ENCODE results near the gene ILF3. TPM values are rescaled to one million over a fixed set of nuclear protein-coding genes. Genes with fewer than 3 reads are reported as not detected.

ILF3 gene
- total RNA-seq, 1 experiment from 2014 or later: 326 TPM

DNA sequence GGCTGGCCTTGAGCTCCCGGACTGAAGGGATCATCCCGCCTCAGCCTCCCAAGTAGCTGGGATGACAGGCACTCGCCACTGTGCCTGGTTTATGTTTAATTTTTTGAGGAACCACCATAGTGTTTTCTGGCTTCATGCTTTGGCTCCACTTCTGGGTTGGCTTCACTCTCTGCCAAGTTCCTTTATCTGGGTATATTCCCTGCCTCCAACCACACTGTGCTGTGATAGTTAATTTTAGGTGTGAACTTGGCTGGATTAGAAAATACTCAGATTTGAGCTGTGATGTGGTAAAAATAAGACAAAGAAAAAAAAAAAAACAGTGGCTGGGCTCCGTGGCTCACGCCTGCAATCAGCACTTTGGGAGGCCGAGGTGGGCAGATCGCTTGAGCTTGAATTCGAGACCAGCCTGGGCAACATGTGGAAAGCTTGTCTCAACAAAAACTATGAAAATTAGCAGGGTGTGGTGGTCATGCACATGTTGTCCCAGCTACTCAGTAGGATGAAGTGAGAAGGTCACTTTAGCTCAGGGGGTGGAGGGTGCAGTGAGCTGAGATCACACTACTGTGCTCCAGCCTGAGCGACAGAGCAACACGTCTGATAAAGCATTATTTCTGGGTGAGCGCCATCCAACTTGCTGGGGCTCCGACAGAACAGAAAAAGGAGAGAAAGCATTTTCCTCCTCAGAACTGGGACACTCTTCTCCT, 7.5 kb upstream of the ILF3 start:
- no peak for DNase-seq
- ChIA-PET CTCF (interaction anchor here (0.8 to 1.0 kb wide), 2 partner anchors 61 to 65 kb away, joined by 3 to 7 read pairs; no protein-coding TSS in a partner anchor), POLR2A (ENCODE audit: unreplicated experiment) (interaction anchor here (0.5 to 0.6 kb wide), 2 partner anchors 128 to 185 kb away, joined by 4 to 20 read pairs; no protein-coding TSS in a partner anchor)
- TSS peak; percentile 17 for BruUV-seq (replicated peaks)
- Histone ChIP-seq H3K27me3 (ENCODE audit: insufficient read depth, low read depth) (no peaks in the 10 kb centered on the region), H4K20me1 (ENCODE audit: insufficient read depth) (no peaks in the 10 kb centered on the region; the same call in 1 of the 2 replicates), H3F3A (ENCODE audit: insufficient read depth, low read depth) (peaks cover 41% of the 10 kb centered on the region), H3K9me3 (ENCODE audit: insufficient read depth, low read depth) (no peaks in the 10 kb centered on the region), H3K27ac (no peak overlapping the region), H3K79me2 (ENCODE audit: low read depth) (peaks cover 4% of the 10 kb centered on the region), H3K4me1 (replicated peaks; ENCODE audit: insufficient read depth) (no peaks in the 10 kb centered on the region), H3K4me2 (no peak overlapping the region), H3K4me3 (no peak overlapping the region), H2AFZ (no peak overlapping the region), H3K36me3 (ENCODE audit: low read depth) (peaks cover 3% of the 10 kb centered on the region; the same call in 1 of the 2 replicates), H3K9me2 (ENCODE audit: insufficient read depth) (no peaks in the 10 kb centered on the region)
- TF ChIP-seq, protein P1, sequence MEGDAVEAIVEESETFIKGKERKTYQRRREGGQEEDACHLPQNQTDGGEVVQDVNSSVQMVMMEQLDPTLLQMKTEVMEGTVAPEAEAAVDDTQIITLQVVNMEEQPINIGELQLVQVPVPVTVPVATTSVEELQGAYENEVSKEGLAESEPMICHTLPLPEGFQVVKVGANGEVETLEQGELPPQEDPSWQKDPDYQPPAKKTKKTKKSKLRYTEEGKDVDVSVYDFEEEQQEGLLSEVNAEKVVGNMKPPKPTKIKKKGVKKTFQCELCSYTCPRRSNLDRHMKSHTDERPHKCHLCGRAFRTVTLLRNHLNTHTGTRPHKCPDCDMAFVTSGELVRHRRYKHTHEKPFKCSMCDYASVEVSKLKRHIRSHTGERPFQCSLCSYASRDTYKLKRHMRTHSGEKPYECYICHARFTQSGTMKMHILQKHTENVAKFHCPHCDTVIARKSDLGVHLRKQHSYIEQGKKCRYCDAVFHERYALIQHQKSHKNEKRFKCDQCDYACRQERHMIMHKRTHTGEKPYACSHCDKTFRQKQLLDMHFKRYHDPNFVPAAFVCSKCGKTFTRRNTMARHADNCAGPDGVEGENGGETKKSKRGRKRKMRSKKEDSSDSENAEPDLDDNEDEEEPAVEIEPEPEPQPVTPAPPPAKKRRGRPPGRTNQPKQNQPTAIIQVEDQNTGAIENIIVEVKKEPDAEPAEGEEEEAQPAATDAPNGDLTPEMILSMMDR (conservative IDR thresholded peaks at IDR 0.05): no peak
- TF ChIP-seq EZH2 (IDR thresholded peaks at IDR 0.05; ENCODE audit: low read depth): no peak
- intact Hi-C loops (cut with micrococcal nuclease; ENCODE audit: unreplicated experiment): no loop called here

DNA sequence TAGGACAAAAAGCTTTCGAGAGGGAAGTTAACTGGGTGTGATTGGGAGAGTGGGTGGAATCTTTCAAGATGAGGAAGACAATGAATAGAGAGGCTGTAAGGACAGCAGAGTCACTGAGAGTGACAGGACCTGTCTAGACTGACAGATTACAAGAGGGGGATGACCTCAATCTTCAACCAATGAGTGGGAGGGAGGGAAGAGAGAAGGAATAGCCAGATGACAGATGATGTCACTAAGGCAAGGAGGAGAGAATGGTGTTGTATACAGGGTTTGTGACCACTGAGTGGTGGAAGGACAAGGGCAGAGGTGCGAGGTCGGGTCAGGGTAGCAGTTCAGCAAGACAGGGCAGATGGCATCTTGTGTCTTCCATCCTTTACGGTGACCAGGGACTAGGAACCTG, 5.8 kb upstream of the ILF3 start:
- intact Hi-C loops (cut with micrococcal nuclease; ENCODE audit: unreplicated experiment): no loop called here
- no TSS peak for BruUV-seq (replicated peaks)
- CTCF ChIA-PET: interaction anchor here (0.7 kb wide), 1 partner anchor 268 kb away, joined by 4 read pairs; the partner anchor contains the start of gene TYK2

DNA sequence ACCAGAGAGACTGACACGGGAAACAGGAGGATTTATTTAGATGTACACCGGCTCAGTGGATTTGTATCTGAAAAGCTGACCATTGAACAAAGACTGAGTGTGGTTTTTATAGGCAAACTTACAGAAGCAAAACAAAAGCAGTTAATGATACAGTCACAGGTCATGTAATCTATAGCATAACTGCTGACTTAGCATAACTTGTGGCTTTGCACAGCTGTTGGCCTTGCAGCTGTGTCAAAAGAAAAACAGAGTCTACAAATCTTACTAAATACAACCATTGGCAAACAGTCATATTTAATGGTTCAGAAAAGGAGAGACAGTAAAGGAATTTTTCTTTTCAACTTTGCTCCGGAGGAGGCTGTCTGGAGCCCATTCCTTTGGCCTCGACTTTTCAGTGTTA, 2.3 kb upstream of the ILF3 start:
- no TSS peak for BruUV-seq (replicated peaks)
- Histone ChIP-seq H3K79me2 (ENCODE audit: low read depth) (peaks cover 51% of the 10 kb centered on the region), H3K4me1 (replicated peaks; ENCODE audit: insufficient read depth) (peaks cover 17% of the 10 kb centered on the region), H3K4me3 (no peak overlapping the region; the same call in 1 of the 2 replicates), H2AFZ (no peak overlapping the region), H3K36me3 (ENCODE audit: low read depth) (peaks cover 13% of the 10 kb centered on the region; the same call in 1 of the 2 replicates), H3K27ac (no peak overlapping the region), H4K20me1 (ENCODE audit: insufficient read depth) (peaks cover 26% of the 10 kb centered on the region), H3K4me2 (peak overlapping the region; percentile 74), H3K27me3 (ENCODE audit: insufficient read depth, low read depth) (no peaks in the 10 kb centered on the region), H3K9me2 (ENCODE audit: insufficient read depth) (no peaks in the 10 kb centered on the region), H3F3A (ENCODE audit: insufficient read depth, low read depth) (peaks cover 50% of the 10 kb centered on the region), H3K9me3 (ENCODE audit: insufficient read depth, low read depth) (no peaks in the 10 kb centered on the region)
- no peak for DNase-seq
- TF ChIP-seq, protein P1 (conservative IDR thresholded peaks at IDR 0.05): no peak
- no peak for TF ChIP-seq EZH2 (IDR thresholded peaks at IDR 0.05; ENCODE audit: low read depth)
- ChIA-PET POLR2A (ENCODE audit: unreplicated experiment) (interaction anchor here (0.6 kb wide), 2 partner anchors 70 to 709 kb away, joined by 5 read pairs; no protein-coding TSS in a partner anchor), CTCF (interaction anchor here (0.6 kb wide), 1 partner anchor 48 kb away, joined by 4 read pairs; no protein-coding TSS in a partner anchor)
- intact Hi-C loops (cut with micrococcal nuclease; ENCODE audit: unreplicated experiment): no loop called here

More for the DNA sequence above, 5.8 kb upstream of the ILF3 start:
- H3F3A ChIP-seq (ENCODE audit: insufficient read depth, low read depth): peaks cover 46% of the 10 kb centered on the region
- no peak overlapping the region for H3K27ac ChIP-seq
- peaks cover 22% of the 10 kb centered on the region for H3K79me2 ChIP-seq (ENCODE audit: low read depth)
- POLR2A ChIA-PET (ENCODE audit: unreplicated experiment): no interaction called here
- no peaks in the 10 kb centered on the region for H3K27me3 ChIP-seq (ENCODE audit: insufficient read depth, low read depth)
- H3K9me3 ChIP-seq (ENCODE audit: insufficient read depth, low read depth): no peaks in the 10 kb centered on the region
- peaks cover 6% of the 10 kb centered on the region; the same call in 1 of the 2 replicates for H4K20me1 ChIP-seq (ENCODE audit: insufficient read depth)
- no peak for DNase-seq
- no peaks in the 10 kb centered on the region for H3K9me2 ChIP-seq (ENCODE audit: insufficient read depth)
- H3K4me2 ChIP-seq: no peak overlapping the region
- H3K36me3 ChIP-seq (ENCODE audit: low read depth): peaks cover 8% of the 10 kb centered on the region; the same call in 1 of the 2 replicates
- no peak overlapping the region for H2AFZ ChIP-seq
- TF ChIP-seq, protein P1 (conservative IDR thresholded peaks at IDR 0.05): no peak
- no peak for TF ChIP-seq EZH2 (IDR thresholded peaks at IDR 0.05; ENCODE audit: low read depth)
- H3K4me1 ChIP-seq (replicated peaks; ENCODE audit: insufficient read depth): peaks cover 8% of the 10 kb centered on the region
- no peak overlapping the region for H3K4me3 ChIP-seq

Measured in PC-9 (cell line).